T-helper 22 cell (primary cell): Measurements from ENCODE around the gene RPRD1A.
"Not testable (repeated sequence)": the region's sequence is repeated elsewhere in the genome, so short reads cannot be mapped to it uniquely, and the experiment has no call there.

Source experiments
- DNase-seq: peaks from one replicate; pipeline ENCODE4 v3.0.0-alpha.2; 2020; ENCODE audit warnings: low read depth

The RPRD1A gene

DNA sequence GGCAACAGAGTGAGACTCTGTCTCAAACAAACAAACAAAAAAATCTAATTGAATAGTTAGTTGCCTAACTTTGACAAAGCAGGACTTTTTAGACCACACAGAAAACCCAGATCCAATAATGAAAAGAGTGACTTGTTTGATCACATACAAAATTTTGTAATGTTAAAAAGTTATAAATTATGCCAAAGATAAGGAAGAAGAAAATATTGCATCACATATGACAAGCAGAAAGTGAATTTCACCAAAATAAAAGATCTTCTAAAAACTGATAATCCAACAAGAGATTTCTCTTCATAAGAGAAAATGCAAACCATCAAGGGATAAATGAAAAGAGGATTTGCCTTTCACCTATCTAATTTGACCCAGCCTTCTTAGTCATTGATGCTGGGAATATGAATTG, 97.7 kb downstream of the RPRD1A start:
- no peak for DNase-seq

- no peak for DNase-seq
Measured at GRCh38 chr18:35968278-35968880, 99.0 kb downstream of the RPRD1A start.

GRCh38 chr18:35967866-35968265, 99.5 kb downstream of the RPRD1A start:
- DNase-seq: not testable (repeated sequence)

- DNase-seq: no peak
Measured at GRCh38 chr18:35964319-35964718, 103.0 kb downstream of the RPRD1A start.

- no peak for DNase-seq
Measured at GRCh38 chr18:35962320-35962719, 105.0 kb downstream of the RPRD1A start.

- no peak for DNase-seq
Measured at GRCh38 chr18:35956226-35956625, 111.1 kb downstream of the RPRD1A start.

DNA sequence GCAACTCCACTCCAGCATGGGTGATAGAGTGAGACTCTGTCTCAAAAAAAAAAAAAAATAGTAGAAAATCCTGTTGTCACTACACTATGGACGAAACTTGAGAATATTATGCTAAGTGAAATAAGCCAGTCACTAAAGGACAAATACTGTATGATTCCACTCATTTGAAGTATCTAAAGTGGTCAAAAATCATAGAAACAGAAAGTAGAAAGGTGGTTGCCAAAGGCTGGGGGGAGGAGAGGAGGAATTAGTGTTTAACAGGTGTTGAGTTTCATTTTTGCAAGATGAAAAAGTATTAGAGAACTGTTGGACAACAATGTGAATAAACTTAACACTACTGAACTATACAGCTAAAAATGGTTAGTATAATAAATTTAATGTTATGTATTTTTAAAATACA, 113.7 kb downstream of the RPRD1A start:
- no peak for DNase-seq

GRCh38 chr18:35950628-35950982, 116.8 kb downstream of the RPRD1A start:
- DNase-seq: no peak

DNA sequence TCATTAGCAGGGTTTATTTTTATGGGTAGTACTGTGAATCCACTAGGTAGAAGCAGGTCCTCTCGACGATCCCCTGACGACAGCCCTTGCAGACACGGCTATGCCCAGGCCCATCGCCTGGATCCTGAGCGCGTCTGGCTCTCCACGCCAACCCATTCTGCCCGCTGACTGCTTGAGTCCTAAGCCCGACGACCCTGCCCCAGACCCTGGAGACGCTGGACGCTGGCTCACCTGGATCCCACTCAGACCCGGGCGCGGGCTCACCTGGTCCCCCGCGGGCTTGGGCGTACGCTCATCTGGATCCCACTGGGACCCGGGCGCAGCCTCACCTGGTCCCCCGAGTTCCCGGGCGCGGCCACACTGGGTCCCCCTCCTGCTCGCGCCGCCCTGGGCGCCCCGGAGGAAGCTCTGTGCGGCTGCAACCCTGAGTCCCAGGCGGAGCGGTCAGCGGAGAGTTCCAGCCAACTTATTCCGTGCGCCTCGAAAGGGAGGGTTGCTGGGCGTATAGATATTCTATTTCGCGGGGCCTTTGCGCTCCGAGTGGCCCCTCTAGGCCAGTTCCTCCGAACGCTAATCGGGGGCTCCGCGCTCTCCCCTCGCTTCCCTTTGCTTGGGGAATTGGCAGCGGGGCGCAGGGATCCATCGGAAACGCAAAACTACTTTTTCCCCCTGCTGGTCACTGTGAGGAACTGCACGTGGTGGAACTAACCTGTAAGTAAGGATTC, 117.3 kb downstream of the RPRD1A start:
- DNase-seq: peak; percentile 8

DNA sequence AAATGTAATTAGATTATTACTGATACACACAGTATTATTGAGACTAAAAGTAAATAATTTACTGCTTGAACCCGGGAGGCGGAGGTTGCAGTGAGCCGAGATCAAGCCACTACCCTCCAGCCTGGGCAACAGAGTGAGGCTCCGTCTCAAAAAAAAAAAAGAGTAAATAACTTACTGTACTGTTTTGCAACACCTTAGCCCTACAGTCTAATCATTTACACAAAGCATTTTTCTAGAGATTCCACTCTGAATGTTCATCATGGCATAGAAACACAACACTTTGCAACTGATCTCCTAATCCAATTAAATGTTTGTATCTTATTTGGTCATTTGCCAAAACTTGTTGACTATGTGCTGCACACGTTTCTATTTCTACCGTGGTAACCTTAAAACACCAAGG, 118.3 kb downstream of the RPRD1A start:
- DNase-seq: no peak

- DNase-seq: no peak
Measured at GRCh38 chr18:35948080-35948479, 119.3 kb downstream of the RPRD1A start.

GRCh38 chr18:35942661-35943060, 124.7 kb downstream of the RPRD1A start:
- no peak for DNase-seq

GRCh38 chr18:35942133-35942532, 125.2 kb downstream of the RPRD1A start:
- no peak for DNase-seq

DNA sequence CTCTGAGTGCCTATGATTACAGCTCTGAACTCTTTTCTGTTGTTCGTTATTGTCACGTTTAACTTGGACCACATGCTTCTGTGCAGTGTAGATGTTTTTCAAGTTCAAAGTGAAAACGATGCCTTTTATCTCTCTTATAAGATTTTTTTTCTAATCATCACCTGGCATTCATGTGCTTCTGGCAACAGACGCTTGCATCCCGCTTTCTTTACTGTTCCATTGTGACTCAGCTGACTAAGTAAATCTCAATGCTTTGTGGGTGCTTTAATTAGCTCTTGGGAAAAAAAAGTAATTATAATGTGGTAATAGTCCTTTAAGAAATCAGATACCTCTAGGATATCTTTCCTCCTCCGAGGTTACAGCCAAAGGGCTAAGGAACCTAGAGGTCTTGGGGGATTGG, 126.1 kb downstream of the RPRD1A start:
- DNase-seq: no peak
